IMR-90 (cell line): Measurements from ENCODE around the gene RBKS.

Experiments used
- CTCF ChIP-seq: conservative IDR thresholded peaks from 2 replicates; pipeline ENCODE4 v1.5.1; 2012; ENCODE audit warnings: mild to moderate bottlenecking, low read depth, low read length, improper control_type of control experiment
- FOS ChIP-seq: fragments of 150-350 bp; IDR thresholded peaks from 2 replicates; pipeline ENCODE4 v1.6.1; 2016; ENCODE audit warnings: low read depth, low read length
- MXI1 ChIP-seq: IDR thresholded peaks from 2 replicates; pipeline ENCODE4 v1.6.1; 2012; ENCODE audit warnings: low read depth, mild to moderate bottlenecking, low read length, moderate library complexity, borderline replicate concordance
- NFE2L2 ChIP-seq: fragments of 150-350 bp; IDR thresholded peaks from 2 replicates; pipeline ENCODE4 v1.6.1; 2016; ENCODE audit warnings: low read depth, mild to moderate bottlenecking, low read length
- USF2 ChIP-seq: fragments of 150-350 bp; IDR thresholded peaks from 2 replicates; pipeline ENCODE4 v1.6.1; 2017; ENCODE audit warnings: mild to moderate bottlenecking, antibody characterized with exemption, low read length, low read depth

- TF ChIP-seq CTCF (no peak), NFE2L2 (no peak), USF2 (no peak), FOS (no peak), MXI1 (no peak)
These were observed 58.7 kb downstream of the RBKS start for GRCh38 chr2:27831279-27832050.
